ENCODE data around the gene MAPKBP1.
"Not testable (repeated sequence)": the region's sequence is repeated elsewhere in the genome, so short reads cannot be mapped to it uniquely, and the experiment has no call there.

The MAPKBP1 gene

GRCh38 chr15:41825572-41826535 is 51.6 kb downstream of the MAPKBP1 start:
- no peak for FAIRE-seq

GRCh38 chr15:41827290-41827879 is 53.1 kb downstream of the MAPKBP1 start:
- FAIRE-seq = no peak

- FAIRE-seq = no peak
These were observed 53.9 kb downstream of the MAPKBP1 start, which contains the start of gene JMJD7 for GRCh38 chr15:41827880-41828806. Gene JMJD7, plus strand, starts transcription at chr15:41828092. Its CDS starts 33 bp downstream, at chr15:41828125.

- no peak for FAIRE-seq
These were observed 54.5 kb downstream of the MAPKBP1 start for GRCh38 chr15:41828807-41829141.

GRCh38 chr15:41829959-41830646 is 55.8 kb downstream of the MAPKBP1 start:
- FAIRE-seq = no peak

GRCh38 chr15:41831291-41831690 is 57.0 kb downstream of the MAPKBP1 start:
- FAIRE-seq = not testable (repeated sequence)

GRCh38 chr15:41832208-41832607 is 57.9 kb downstream of the MAPKBP1 start:
- no peak for FAIRE-seq

- FAIRE-seq = no peak
These were observed 58.6 kb downstream of the MAPKBP1 start for GRCh38 chr15:41832875-41833274.

GRCh38 chr15:41834096-41834495 is 59.8 kb downstream of the MAPKBP1 start:
- no peak for FAIRE-seq

- no peak for FAIRE-seq
These were observed 61.8 kb downstream of the MAPKBP1 start for GRCh38 chr15:41836073-41836472.

GRCh38 chr15:41836713-41837454 is 62.6 kb downstream of the MAPKBP1 start:
- FAIRE-seq = no peak

- no peak for FAIRE-seq
These were observed 64.2 kb downstream of the MAPKBP1 start, which contains the start of gene PLA2G4B for GRCh38 chr15:41838400-41838897. Gene PLA2G4B, plus strand, starts transcription at chr15:41838847. Its CDS starts 67 bp downstream, at chr15:41838914.

GRCh38 chr15:41839781-41840491 is 65.7 kb downstream of the MAPKBP1 start:
- no peak for FAIRE-seq

- FAIRE-seq = no peak
These were observed 66.4 kb downstream of the MAPKBP1 start for GRCh38 chr15:41840673-41841072.

- FAIRE-seq = no peak
These were observed 66.8 kb downstream of the MAPKBP1 start for GRCh38 chr15:41841131-41841530.

- FAIRE-seq = no peak
These were observed 67.9 kb downstream of the MAPKBP1 start for GRCh38 chr15:41842229-41842628.

GRCh38 chr15:41843571-41843970 is 69.3 kb downstream of the MAPKBP1 start:
- no peak for FAIRE-seq

GRCh38 chr15:41844814-41845213 is 70.5 kb downstream of the MAPKBP1 start:
- FAIRE-seq = no peak

GRCh38 chr15:41847206-41847605 is 72.9 kb downstream of the MAPKBP1 start:
- no peak for FAIRE-seq

- no peak for FAIRE-seq
These were observed 73.7 kb downstream of the MAPKBP1 start for GRCh38 chr15:41847981-41848380.

- FAIRE-seq = no peak
These were observed 74.3 kb downstream of the MAPKBP1 start for GRCh38 chr15:41848631-41849030.

Data from endometrium (tissue), 2 donors.